ENCODE results near the gene SPOCK1. TPM values are rescaled to one million over a fixed set of nuclear protein-coding genes. Genes with fewer than 3 reads are reported as not detected.

The SPOCK1 gene
- total RNA-seq, 1 experiment from 2014 or later: 10.9 TPM

DNA sequence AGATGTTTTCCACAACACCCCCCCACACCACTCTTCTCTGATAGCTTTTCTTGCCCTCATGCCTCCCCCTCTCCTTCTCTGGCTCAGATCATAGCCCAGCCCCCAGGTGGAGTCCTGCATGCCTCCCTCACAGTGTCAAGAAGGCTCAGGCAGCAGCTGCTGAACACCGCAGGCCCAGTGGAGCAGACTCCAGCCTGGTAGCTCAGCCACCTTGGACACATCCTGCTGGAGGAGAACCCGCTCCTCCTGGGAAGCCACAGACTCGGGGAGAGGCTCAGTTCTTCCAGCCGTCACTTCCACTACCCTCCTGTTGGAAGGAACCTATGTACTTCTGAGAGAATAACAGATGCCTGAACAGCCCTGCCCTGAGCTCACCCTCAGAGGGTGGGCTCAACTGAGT lies 143.4 kb downstream of the SPOCK1 start:
- WGBS (ENCODE audit: extremely low coverage, insufficient read length, low lambda C conversion rate): no CpG with 5 or more reads among the region's 4 CpGs
- no peak overlapping the region for H2BK20ac ChIP-seq (ENCODE audit: low read depth, low read length, poor library complexity, severe bottlenecking)
- no peaks in the 10 kb centered on the region for H3K27me3 ChIP-seq (ENCODE audit: insufficient read depth, low read length)

More for the DNA sequence above, 143.4 kb downstream of the SPOCK1 start:
- H3K23ac ChIP-seq (ENCODE audit: insufficient read length, low read depth, low read length): no peak overlapping the region
- H4K91ac ChIP-seq (ENCODE audit: insufficient read length, low read depth, low read length): no peak overlapping the region
- no peak overlapping the region for H3K56ac ChIP-seq (ENCODE audit: insufficient read length, low read depth, low read length)
- H3K79me2 ChIP-seq (ENCODE audit: insufficient read depth, low read length): no peaks in the 10 kb centered on the region
- no peak overlapping the region for H2BK15ac ChIP-seq (ENCODE audit: low read depth, low read length)
- H3K14ac ChIP-seq (ENCODE audit: insufficient read depth, low read length): no peak overlapping the region
- H4K8ac ChIP-seq (replicated peaks; ENCODE audit: insufficient read length, low read depth, low read length): no peak overlapping the region
- H3K23me2 ChIP-seq (ENCODE audit: insufficient read length, low read depth, low read length, poor library complexity, severe bottlenecking): no peaks in the 10 kb centered on the region
- Mint-ChIP-seq H3K36me3 (ENCODE audit: insufficient read depth in 1 of 3, low read depth in 3 of 3) (no peaks in the 10 kb centered on the region), H3K4me1 (peaks cover 3% of the 10 kb centered on the region in 2 experiments; a peak in 1 of 4 replicates), H3K4me3 (no peak overlapping the region), H3K9me3 (no peaks in the 10 kb centered on the region), H3K27ac (no peak overlapping the region; a peak in 1 of 7 replicates), H3K27me3 (ENCODE audit: low read depth) (peaks cover 2% of the 10 kb centered on the region)
- no peak overlapping the region for H3K18ac ChIP-seq (ENCODE audit: insufficient read length, low read depth, low read length)
- no peaks in the 10 kb centered on the region for H3K79me1 ChIP-seq (ENCODE audit: insufficient read depth, low read depth, low read length, poor library complexity, severe bottlenecking)
- no peak overlapping the region for H2AK5ac ChIP-seq (ENCODE audit: insufficient read length, low read length)
- H3T11ph ChIP-seq (ENCODE audit: low read length): no peak overlapping the region
- H3K4me2 ChIP-seq (ENCODE audit: insufficient read depth, insufficient read length, low read length): no peak overlapping the region
- no peak overlapping the region for H2AFZ ChIP-seq (ENCODE audit: low read length)
- no peak overlapping the region for H2BK12ac ChIP-seq (ENCODE audit: insufficient read length, low read depth, low read length)
- H2BK120ac ChIP-seq (ENCODE audit: low read depth, low read length, poor library complexity, severe bottlenecking): no peak overlapping the region
- TF ChIP-seq, protein P1, sequence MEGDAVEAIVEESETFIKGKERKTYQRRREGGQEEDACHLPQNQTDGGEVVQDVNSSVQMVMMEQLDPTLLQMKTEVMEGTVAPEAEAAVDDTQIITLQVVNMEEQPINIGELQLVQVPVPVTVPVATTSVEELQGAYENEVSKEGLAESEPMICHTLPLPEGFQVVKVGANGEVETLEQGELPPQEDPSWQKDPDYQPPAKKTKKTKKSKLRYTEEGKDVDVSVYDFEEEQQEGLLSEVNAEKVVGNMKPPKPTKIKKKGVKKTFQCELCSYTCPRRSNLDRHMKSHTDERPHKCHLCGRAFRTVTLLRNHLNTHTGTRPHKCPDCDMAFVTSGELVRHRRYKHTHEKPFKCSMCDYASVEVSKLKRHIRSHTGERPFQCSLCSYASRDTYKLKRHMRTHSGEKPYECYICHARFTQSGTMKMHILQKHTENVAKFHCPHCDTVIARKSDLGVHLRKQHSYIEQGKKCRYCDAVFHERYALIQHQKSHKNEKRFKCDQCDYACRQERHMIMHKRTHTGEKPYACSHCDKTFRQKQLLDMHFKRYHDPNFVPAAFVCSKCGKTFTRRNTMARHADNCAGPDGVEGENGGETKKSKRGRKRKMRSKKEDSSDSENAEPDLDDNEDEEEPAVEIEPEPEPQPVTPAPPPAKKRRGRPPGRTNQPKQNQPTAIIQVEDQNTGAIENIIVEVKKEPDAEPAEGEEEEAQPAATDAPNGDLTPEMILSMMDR (conservative IDR thresholded peaks at IDR 0.05): no peak
- H3K9ac ChIP-seq (ENCODE audit: extremely low read depth, insufficient read length, low read length): no peak overlapping the region
- no peak for DNase-seq
- no peak overlapping the region for H4K5ac ChIP-seq (ENCODE audit: insufficient read length, low read depth, low read length)
- H4K20me1 ChIP-seq (ENCODE audit: control insufficient read depth, insufficient read depth, insufficient read length): no peaks in the 10 kb centered on the region
- H3K4me1 ChIP-seq (ENCODE audit: insufficient read depth, low read length): no peaks in the 10 kb centered on the region
- no peak overlapping the region for H3K27ac ChIP-seq (ENCODE audit: insufficient read length, low read depth, low read length)
- no peaks in the 10 kb centered on the region for H3K9me3 ChIP-seq (ENCODE audit: control insufficient read depth, low read depth, low read length)
- no peak overlapping the region for H3K4ac ChIP-seq (ENCODE audit: low read depth, low read length)
- no peak overlapping the region for H2BK5ac ChIP-seq (ENCODE audit: insufficient read length, low read length)

Data from H9 (cell line).